GF-D8 (cell line): ENCODE data around the gene MAT2A.
A peak's percentile ranks its signal among the peaks of the same experiment; 100 is the strongest.
"Not testable (repeated sequence)": the region's sequence is repeated elsewhere in the genome, so short reads cannot be mapped to it uniquely, and the experiment has no call there.

Experiments used
- DNase-seq: peaks from one replicate; lab custom pipeline; 2025; lab: John Stamatoyannopoulos, UW

Gene MAT2A

DNA sequence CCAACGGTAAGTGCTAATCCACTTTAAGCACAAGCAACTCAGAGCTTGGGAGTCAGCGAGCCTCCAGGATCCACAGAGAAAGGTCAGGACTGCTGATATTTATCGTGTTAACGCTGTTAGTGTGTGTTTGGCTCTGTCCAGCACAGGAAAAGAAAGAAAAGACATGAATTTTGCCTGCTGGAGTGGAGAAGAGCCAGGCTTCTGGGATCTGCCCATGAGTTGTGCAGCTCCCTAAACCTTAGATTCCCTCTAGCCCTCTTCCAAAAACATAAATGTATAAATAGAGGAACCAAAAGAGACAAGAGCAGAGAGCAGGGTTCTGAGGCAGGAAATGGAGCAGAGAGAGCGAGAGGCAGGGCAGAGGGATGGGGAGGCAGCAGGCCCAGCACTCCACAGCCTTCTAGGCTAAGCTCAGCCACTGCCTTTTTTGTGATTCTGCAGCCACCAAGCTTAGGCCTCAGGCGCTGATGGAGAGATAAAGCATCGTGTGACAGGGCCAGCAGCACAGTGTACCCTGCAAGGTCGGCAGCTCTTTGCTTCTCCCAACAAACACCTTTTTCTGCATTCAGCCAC, 14.5 kb upstream of the MAT2A start:
- DNase-seq = peak; percentile 44

DNA sequence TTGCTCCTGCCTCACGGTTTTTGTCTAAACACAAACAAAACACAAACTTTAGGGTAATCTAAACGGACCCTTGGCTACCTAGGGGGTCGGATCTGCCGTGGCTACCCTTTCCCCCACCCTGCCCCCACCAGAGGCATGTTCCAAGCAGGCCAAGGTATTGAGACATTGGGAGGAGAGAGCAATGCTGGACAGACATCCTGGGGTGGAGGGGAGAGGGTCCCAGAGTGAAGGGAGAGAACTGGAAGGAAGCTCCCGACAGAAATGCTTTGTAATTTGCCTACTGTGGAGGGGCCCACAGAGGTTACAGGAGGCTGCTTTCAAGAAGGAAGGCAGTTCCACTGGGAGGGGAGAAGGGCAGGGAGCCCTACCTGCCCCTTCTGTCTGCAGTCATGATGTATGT, 13.9 kb upstream of the MAT2A start:
- no peak for DNase-seq

DNA sequence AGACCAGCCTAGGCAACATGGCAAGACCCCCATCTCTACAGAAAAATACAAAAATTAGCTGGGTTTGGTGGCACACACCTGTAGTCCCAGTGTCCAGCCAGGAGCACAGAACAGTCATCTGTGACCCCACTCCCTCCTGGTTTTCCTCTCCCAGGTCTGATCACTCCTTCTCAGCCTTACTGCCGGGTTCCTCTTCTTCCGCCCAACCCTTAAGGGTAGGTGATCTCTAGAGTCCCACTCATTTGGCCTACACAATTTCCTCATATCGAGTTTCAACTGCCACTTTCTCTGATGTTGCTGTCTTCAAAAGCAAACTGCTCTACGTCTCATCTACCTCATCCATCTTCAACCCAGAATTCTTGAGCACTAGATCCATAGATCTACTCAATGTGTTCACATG, 13.4 kb upstream of the MAT2A start:
- peak; percentile 45 for DNase-seq

DNA sequence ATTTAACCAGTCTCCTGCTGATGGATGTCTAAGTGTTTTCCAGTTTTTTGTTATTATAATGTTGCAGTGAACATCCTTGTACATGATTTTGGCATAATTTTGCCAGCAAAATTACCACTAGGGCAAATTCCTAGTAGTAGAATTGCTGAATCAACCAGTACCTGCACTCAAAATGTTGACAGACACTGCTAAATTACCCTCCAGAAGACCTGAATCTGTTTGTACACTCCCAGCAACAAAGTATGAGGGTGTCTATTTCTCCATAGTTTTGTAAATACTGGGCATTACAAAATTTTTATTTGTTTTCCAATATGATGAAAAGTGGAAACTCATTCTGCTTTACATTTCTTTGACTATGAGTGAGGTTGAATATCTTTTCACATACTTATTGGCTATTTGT, 11.2 kb upstream of the MAT2A start:
- DNase-seq = no peak

DNA sequence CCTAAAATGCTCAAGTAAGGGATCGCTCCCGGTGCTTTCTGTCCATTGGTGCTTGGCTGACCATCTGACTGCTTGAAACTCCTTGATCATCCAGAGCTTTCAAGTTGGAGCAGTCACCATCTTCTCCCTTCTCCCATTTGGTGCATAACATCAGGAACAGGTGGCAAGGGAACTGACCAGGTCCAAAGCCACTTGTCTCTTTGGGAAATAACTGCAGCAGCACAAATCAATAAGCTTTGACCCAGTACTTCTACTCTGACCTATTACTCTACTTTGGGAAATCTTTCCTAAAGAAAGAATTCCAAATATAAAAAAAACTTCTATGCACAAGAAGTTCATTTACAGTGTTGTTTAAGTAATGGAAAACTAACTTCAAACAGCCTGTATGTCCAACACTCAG, 10.6 kb upstream of the MAT2A start:
- DNase-seq = no peak

DNA sequence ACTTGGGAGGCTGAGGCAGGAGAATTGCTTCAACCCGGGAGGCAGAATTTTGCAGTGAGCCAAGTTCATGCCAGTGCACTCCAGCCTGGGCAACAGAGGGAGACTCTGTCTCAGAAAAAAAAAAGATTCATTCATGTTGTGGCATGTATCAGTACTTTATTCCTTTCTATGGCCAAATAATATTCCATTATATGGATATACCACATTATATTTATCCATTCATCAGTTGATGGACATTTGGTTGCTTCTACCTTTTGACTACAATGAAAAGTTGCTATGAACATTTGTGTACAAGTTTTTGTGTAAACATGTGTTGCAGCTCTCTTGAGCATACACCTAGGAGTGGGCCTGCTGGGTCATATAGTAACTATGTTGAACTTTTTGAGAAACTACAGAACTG, 9.2 kb upstream of the MAT2A start:
- DNase-seq = no peak

DNA sequence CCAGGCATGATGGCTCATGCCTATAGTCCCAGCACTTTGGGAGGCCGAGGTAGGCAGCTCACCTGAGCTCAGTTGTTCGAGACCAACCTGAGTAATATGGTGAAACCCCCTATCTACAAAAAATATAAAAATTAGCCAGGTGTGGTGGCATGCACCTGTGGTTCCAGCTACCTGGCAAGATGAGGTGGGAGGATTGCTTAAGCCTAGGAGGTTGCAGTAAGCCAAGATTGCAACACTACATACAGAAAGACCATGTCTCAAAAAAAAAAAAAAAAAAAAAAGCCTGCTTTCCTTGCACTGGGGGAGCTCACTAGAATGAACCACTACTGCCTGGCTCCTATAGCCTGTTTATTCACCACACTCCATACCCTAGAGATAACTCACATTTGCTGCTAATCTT, 7.4 kb upstream of the MAT2A start:
- DNase-seq = no peak

DNA sequence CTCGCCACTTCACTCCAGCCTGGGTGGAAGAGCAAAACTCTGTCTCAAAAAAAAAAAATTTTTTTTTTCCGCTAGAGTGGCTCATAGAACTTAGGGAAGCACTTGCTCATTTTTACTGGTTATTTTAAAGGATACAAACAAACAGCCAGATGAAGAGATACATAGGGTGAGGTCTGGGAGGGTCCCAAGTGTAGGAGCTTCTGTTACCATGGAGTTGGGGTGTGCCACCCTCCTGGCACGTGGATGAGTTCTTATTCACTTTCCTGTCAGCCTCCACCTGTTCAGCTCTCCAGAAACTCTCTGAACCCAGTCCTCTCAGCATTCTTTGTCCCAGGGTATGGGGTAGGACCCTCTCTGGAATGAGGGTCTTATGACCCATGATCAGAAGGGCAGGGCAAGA, 4.9 kb upstream of the MAT2A start:
- no peak for DNase-seq

DNA sequence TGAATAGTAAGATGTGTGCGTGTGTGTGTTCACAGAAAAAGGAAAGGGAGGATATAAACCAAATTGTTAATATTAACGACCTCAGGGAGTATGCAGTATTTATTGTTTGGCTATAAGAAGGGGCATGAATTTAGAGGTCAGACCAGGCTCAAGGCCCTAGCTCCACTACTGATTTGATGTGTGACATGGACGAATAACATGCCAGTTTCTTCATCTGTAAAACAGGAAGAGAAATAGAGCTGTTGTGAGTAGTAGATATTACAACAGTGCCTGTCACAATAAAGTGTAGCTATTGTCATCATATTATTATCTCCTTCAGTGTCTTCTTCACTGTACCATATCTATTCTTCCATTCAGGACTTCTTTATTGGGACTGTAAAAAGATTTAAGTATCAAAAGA, 4.1 kb upstream of the MAT2A start:
- peak; percentile 45 for DNase-seq

DNA sequence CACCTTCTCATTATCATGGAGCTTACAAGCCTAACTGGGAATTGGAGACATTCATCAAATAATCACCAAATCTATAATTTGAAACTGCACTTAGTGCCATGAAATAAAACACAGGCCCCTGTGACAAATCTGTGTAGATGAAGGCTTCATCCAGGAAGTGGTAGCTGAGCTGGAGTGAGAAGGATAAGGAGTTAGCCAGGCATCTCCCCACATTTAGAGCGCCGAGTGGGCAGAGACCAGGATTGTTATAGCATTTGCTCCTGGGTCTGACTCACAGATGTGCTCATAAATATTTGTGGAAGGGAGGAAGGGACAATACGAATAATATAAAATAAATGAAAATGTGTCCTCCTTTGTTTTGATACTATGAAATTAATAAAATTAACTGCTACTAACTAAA, 2.5 kb upstream of the MAT2A start:
- DNase-seq = no peak

DNA sequence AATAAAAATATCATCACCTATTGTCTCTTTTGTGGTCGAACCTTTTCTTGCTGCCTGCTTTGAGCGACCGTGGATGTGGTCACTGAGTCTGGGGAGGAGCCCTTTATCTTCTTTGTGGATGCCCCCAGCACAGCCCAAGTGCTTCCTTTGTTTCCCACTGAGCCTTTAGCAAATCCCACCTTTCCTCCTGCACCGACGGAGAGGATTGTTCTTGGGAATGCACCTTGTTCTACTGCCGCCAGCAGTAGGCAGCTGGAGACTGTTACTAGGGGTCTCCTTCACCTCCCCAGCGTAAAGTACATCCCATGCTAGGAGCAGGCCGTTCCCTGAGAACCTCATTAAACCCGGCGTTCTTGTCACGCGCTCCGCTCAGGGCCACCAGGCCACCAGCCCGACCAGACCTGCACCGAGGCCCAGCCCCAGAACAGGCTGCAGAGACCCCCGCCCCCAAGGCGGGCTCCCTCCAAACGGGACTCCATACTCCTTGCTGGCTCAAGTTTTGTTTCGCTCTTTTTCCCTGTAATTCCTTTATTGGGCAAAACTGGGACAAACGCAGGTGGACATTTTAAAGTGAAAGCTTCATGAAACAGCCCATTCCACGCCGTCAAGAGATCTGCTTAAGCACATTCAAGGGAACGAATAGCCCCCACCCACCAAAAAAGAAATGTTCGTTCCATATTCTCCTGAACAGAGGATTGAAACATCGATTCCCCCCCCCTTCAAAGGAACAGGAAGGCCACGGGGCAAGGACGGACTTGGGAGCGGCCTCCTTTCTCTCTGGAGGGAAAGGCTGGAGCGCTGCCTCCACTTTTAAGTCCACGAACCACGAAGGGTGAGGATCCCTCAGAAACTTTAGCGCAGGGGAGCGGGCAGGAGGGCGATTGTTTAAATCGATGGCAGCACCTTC, 1.1 kb upstream of the MAT2A start:
- peak; percentile 16 for DNase-seq

DNA sequence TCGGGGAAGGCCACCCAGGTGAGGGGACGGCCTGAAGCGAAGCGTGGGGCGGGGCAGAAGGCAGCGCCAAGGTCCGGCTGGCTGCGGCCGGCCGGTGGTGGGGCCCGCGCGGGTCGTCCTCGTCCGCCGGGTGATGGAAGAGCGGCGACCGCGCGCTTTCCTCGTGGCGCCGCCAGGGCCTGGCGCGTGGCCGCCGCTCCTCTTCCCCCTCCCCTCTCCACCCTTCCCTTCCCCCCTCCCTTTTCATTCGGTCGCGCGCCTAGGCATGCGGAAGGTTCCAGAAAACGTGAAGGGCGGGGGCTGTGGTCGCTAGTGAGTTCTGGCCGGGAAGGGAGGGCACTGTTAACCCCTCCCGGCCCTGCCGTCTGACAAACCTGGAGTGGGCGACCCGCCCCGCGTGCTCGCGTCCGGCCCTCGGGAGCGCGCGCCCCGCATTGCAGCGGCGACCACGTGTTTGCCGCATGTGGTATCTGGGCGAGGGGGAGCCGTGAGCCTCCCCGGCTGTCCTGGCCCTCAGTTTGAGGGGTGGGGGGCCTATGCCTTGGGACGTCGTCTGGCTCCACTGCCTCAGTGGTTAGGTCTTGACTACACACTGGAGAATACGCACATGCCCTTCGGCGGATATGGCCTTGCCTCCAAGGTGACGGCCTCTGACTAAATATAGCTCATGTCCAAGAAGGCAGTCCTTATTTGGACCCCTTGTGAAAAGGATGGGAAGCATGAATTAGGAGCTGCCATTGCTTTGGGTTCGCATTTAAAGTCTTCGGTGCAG, 579 bp downstream of the MAT2A start:
- peak; percentile 22 for DNase-seq

DNA sequence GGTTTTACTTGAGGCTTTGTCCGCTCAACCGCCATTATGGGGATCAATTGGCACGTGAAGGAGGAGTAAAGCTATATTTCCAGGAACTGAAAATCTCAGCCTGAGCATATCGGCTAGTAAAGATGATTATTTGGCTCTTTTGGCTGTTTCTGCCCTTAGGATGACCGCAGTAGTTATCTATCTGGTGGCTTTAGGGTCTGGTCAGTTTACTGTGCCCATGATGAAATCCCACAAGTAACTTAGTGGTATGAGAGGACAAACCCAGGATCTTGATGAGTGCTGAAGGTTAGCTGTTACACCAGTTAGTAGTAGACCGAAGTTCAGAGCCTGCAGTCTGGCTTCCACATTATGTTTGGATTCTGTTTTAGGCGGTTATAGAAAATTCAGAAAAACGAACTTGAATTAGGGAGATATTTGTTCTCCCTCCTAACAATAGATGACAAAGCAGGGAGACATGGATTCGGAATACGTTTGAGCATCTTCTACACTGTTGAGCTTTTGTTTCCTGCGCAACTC, 1.2 kb downstream of the MAT2A start:
- no peak for DNase-seq

DNA sequence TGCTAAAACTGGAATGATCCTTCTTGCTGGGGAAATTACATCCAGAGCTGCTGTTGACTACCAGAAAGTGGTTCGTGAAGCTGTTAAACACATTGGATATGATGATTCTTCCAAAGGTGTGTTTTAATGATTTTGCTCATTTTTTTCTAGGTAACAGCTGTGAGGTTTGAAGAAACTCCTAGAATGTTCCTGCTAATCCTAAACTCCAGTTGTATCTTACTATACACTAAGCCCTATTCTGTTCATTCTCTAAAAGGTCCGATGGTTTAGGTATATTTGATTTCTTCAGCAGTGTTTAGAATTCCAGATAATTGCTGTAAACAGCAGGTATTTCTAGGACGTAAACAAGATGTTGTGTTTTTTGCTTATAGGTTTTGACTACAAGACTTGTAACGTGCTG, 2.3 kb downstream of the MAT2A start:
- no peak for DNase-seq

DNA sequence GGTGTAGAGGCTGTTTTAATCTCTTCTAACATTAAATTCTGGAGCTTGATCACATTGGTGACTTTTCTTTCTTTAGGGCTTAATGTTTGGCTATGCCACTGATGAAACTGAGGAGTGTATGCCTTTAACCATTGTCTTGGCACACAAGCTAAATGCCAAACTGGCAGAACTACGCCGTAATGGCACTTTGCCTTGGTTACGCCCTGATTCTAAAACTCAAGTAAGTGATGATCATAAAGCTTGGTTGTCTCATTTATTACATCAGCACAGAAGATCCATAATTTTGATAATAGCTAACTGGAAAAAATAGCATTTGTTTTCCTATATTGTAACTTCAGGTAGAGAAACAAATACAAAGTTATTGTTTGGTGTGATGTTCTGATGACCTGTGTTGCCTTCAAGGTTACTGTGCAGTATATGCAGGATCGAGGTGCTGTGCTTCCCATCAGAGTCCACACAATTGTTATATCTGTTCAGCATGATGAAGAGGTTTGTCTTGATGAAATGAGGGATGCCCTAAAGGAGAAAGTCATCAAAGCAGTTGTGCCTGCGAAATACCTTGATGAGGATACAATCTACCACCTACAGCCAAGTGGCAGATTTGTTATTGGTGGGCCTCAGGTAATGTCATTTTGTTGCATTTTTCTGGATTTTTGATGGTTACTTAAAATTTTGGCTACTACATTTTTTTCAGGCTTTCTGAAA, 2.9 kb downstream of the MAT2A start:
- DNase-seq = no peak

DNA sequence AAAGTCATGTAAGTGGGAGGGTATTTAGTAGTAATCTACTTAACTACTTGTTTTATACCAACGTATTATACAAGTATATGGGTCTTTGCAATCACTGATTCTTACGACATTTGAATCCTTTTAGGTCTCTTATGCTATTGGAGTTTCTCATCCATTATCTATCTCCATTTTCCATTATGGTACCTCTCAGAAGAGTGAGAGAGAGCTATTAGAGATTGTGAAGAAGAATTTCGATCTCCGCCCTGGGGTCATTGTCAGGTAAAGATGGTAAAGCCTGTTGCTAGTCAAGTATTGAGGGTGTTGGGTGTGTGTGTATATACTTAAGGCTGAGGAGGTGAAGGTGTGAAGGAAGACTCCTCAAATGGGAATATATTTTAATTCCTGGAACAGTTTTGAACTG, 3.8 kb downstream of the MAT2A start:
- no peak for DNase-seq

DNA sequence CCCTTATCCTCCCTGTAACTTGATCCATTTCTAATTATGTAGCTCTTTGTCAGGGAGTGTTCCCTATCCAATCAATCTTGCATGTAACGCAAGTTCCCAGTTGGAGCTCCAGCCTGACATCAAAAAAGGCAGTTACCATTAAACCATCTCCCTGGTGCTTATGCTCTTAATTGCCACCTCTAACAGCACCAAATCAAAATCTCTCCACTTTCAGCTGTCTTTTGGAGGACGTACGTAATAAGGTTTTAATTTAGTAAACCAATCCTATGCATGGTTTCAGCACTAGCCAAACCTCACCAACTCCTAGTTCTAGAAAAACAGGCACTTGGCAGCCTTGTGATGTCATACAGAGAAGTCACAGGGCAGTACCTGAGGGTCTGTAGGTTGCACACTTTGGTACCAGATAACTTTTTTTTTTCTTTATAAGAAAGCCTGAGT, 5.3 kb downstream of the MAT2A start:
- not testable (repeated sequence) for DNase-seq

DNA sequence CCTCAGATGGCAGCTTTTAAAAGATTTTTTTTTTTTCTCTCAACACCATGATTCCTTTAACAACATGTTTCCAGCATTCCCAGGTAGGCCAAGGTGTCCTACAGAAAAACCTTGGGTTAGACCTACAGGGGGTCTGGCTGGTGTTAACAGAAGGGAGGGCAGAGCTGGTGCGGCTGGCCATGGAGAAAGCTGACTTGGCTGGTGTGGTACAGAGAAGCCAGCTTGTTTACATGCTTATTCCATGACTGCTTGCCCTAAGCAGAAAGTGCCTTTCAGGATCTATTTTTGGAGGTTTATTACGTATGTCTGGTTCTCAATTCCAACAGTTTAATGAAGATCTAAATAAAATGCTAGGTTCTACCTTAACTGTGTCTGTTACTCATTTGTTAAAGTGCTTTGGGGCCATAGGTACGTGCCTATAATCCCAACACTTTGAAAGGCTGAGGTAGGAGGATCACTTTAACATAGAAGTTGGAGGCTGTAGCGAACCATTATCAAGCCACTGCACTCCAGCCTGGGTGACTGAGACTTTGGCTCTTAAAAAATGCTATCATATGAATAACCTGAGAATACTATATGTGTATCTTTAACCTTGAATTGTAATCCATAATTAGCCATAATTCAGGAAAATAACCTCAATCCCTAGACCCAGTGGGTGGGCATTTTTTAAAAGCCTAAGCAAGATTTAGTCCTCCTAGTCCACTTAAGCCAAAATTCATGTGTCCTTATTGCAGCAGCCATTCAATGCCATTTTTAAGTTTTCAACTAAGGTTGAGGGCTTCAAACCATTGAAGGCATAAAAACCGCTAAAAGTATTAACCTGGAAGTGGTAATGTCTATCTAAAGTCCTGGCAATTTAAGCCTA, 6.2 kb downstream of the MAT2A start:
- DNase-seq = not testable (repeated sequence)

DNA sequence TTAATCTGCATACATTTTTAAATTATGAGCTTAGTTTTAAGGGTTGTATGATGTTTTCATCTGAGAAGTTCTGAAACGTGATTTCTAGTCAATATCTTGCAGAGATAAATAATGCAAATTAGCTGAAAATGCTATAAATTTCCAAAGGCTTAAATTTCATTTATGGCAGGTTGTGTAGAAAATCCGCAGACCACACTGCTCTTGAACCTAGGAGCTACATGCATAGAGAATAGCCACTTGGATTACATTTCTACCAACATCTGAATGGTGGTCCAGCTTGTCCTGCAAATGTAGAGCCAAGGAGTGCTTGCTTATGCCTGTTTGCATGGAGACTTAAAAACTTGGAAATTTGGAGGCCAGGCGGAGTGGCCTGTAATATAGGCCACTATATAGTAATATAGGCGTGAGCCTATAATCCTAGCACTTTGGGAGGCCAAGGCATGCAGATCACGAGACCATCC, 6.8 kb downstream of the MAT2A start:
- no peak for DNase-seq

DNA sequence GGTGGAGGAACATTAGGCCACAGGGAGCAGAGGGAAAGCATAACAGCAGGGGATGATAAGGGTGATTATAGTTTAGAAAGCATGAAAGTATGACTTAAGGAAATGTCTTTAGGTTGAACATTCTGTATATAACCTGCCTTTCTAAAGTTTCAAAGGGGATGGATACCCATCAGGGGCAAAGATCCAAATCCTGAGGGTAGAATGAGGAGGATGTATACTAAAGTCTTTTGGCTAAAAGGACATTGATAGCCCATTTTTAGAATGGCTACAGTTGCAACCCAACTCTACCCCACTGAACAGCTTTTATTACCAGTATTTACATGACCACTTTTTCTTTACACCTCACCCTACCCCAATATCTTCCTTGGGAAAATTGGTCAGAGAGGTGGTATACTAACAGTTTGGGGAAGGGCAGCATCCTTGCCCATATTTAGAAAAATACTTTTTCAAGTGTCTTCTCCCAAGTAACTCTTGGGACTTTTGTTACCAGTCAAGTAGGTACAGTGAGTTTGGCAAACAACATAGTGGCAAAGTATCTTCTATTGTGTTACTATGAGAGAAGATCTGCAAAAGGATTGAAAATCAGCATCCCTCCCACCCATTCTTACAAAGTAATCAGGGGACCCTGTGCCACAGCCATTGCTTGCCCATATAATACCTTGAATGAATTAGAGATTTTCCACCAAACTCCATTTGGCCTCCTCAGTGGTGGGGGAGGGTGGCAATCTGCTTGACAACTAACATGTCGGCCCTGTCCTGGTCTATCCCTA, 8.3 kb downstream of the MAT2A start:
- no peak for DNase-seq
